ENCODE measurements around the gene ZNF582. TPM values are rescaled to one million over a fixed set of nuclear protein-coding genes. Genes with fewer than 3 reads are reported as not detected.
A peak's percentile ranks its signal among the peaks of the same experiment; 100 is the strongest.

ZNF582 gene
- total RNA-seq, 6 donors from 2014 or later, result 2.1 to 11.9 (median 2.7) TPM

- 79 to 81% methylated on average over 2 of the region's 2 CpGs for WGBS, 2 donors
- TF ChIP-seq, protein P1, sequence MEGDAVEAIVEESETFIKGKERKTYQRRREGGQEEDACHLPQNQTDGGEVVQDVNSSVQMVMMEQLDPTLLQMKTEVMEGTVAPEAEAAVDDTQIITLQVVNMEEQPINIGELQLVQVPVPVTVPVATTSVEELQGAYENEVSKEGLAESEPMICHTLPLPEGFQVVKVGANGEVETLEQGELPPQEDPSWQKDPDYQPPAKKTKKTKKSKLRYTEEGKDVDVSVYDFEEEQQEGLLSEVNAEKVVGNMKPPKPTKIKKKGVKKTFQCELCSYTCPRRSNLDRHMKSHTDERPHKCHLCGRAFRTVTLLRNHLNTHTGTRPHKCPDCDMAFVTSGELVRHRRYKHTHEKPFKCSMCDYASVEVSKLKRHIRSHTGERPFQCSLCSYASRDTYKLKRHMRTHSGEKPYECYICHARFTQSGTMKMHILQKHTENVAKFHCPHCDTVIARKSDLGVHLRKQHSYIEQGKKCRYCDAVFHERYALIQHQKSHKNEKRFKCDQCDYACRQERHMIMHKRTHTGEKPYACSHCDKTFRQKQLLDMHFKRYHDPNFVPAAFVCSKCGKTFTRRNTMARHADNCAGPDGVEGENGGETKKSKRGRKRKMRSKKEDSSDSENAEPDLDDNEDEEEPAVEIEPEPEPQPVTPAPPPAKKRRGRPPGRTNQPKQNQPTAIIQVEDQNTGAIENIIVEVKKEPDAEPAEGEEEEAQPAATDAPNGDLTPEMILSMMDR (IDR thresholded peaks at IDR 0.05), result no peak
- TF ChIP-seq POLR2A (IDR thresholded peaks at IDR 0.05) (no peak), POLR2AphosphoS5 (IDR thresholded peaks at IDR 0.05) (no peak), EP300 (IDR thresholded peaks at IDR 0.05) (no peak)
- Histone ChIP-seq H3K27ac (no peak overlapping the region), H3K36me3 (no peaks in the 10 kb centered on the region), H3K27me3 (no peaks in the 10 kb centered on the region), H3K9me3 (peaks cover 6 to 9% (median 8%) of the 10 kb centered on the region in 4 donors), H3K4me3 (no peak overlapping the region), H3K4me1 (no peaks in the 10 kb centered on the region)
- no peak for ATAC-seq (ENCODE audit: low FRiP score in 2 of 2)
- DNase-seq, result no peak
These were observed 36.4 kb downstream of the ZNF582 start for GRCh38 chr19:56356944-56357343.

DNA sequence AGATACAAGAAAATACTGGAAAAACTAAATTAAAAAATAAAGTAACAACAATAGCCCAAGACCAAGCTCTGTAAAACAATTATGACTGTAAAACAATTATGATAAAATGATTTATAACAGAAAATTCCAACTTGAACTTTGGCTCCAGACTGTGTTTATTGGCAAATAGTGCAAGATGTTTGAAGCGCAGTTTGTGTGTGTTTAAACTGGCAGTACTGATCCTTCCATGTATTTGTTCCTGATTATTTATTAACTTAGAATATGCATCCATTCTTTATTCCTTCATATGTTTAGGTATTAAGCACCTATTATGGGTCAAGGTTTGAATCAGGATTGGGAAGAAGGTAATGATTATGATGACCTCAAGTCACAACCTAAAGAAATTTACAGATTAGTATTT, 37.8 kb downstream of the ZNF582 start:
- TF ChIP-seq, protein P1 (IDR thresholded peaks at IDR 0.05), result no peak
- TF ChIP-seq POLR2AphosphoS5 (IDR thresholded peaks at IDR 0.05) (no peak), POLR2A (IDR thresholded peaks at IDR 0.05) (no peak), EP300 (IDR thresholded peaks at IDR 0.05) (no peak)
- H3K36me3 ChIP-seq, result no peaks in the 10 kb centered on the region
- H3K4me1 ChIP-seq, result no peaks in the 10 kb centered on the region
- H3K27me3 ChIP-seq, result no peaks in the 10 kb centered on the region
- H3K9me3 ChIP-seq, result peaks cover 0 to 9% (median 5%) of the 10 kb centered on the region in 4 donors
- no peak overlapping the region for H3K27ac ChIP-seq
- DNase-seq (no peak), ATAC-seq (ENCODE audit: low FRiP score in 2 of 2) (no peak)
- no peak overlapping the region for H3K4me3 ChIP-seq
- WGBS, 2 donors, result 83 to 87% methylated on average over 1 of the region's 1 CpG

DNA sequence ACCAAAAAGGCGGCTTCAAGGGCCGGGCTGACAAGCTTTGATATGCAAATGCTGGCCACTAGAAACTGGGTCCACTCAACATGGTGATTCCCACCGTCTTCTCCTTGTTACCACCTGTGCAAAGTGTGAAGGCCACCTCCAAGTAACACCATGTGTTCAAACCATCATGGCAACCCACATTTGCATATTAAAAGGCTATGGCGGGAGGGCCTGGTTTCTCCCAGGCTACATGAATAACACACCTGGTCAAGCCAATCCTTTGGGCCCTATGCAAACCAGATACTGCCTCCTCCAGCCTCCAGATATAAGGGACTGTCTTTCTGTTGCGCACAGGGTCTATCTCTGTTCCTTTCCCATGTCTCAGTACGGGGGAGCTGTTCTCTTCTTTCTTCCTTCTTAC, 42.1 kb downstream of the ZNF582 start:
- Histone ChIP-seq H3K4me3 (no peak overlapping the region), H3K4me1 (no peaks in the 10 kb centered on the region), H3K27me3 (no peaks in the 10 kb centered on the region), H3K27ac (no peak overlapping the region), H3K9me3 (no peaks in the 10 kb centered on the region), H3K36me3 (no peaks in the 10 kb centered on the region)
- TF ChIP-seq POLR2AphosphoS5 (IDR thresholded peaks at IDR 0.05) (no peak), POLR2A (IDR thresholded peaks at IDR 0.05) (no peak), EP300 (IDR thresholded peaks at IDR 0.05) (no peak)
- TF ChIP-seq, protein P1 (IDR thresholded peaks at IDR 0.05), result no peak
- DNase-seq, result no peak
- ATAC-seq (ENCODE audit: low FRiP score in 2 of 2), result no peak
- 79 to 84% methylated on average over 6 of the region's 6 CpGs for WGBS, 2 donors

DNA sequence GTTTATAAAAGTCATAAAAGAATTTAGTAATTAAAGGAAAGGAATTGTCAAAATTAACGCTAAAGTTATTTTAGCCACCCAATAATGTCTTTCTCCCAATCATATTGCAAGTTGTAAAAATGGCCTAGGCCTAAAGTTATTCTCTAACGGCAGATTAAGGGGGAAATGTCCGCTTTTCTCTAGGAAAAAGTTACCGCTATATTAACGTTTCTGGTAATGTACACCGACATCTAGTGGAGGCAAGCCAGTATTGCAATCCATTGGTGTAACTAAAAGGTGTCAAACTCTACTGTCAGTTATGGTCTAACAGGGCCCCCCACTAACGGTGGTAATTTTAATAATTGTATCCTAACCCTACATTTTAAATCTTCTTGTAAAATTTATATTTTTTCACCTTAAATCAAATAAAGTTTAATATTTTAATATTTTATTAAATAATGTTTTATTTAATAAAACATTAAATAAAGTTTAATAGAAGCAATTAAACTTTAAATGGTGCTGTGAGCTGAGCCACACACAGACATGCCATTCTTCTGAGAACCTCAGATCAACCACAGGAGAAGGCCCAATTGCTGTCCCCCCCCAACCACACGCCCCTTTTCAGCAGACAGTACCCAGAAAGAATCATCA, 42.8 kb downstream of the ZNF582 start:
- Histone ChIP-seq H3K36me3 (no peaks in the 10 kb centered on the region), H3K27ac (no peak overlapping the region), H3K4me3 (no peak overlapping the region), H3K27me3 (no peaks in the 10 kb centered on the region), H3K9me3 (no peaks in the 10 kb centered on the region), H3K4me1 (no peaks in the 10 kb centered on the region)
- ATAC-seq (ENCODE audit: low FRiP score in 2 of 2) (peak in 1 of 2 donors; percentile 61), DNase-seq (peak in 1 of 2 donors; percentile 25)
- TF ChIP-seq POLR2AphosphoS5 (IDR thresholded peaks at IDR 0.05), result no peak
- TF ChIP-seq, protein P1 (IDR thresholded peaks at IDR 0.05), result peak; percentile 68 to 85 (median 73)
- WGBS, 2 donors, result 18 to 22% methylated on average over 8 of the region's 8 CpGs

- DNase-seq (no peak), ATAC-seq (ENCODE audit: low FRiP score in 2 of 2) (no peak)
- TF ChIP-seq POLR2A (IDR thresholded peaks at IDR 0.05) (no peak), POLR2AphosphoS5 (IDR thresholded peaks at IDR 0.05) (no peak), EP300 (IDR thresholded peaks at IDR 0.05) (no peak)
- TF ChIP-seq, protein P1 (IDR thresholded peaks at IDR 0.05), result no peak
- no peaks in the 10 kb centered on the region for H3K36me3 ChIP-seq
- H3K4me1 ChIP-seq, result no peaks in the 10 kb centered on the region
- no peak overlapping the region for H3K4me3 ChIP-seq
- H3K27ac ChIP-seq, result no peak overlapping the region
- no peaks in the 10 kb centered on the region for H3K27me3 ChIP-seq
- no peaks in the 10 kb centered on the region for H3K9me3 ChIP-seq
- 65 to 70% methylated on average over 5 of the region's 5 CpGs for WGBS, 2 donors
These were observed 45.0 kb downstream of the ZNF582 start for GRCh38 chr19:56348289-56348877.
